HG02870 (cell line): ENCODE measurements around the gene IFNL4.
"Not testable (repeated sequence)": the region's sequence is repeated elsewhere in the genome, so short reads cannot be mapped to it uniquely, and the experiment has no call there.

Experiments
- ATAC-seq: cut with Tn5 transposase; IDR thresholded peaks from one replicate; pipeline ENCODE4 v1.9.1; 2021; ENCODE audit warnings: mild to moderate bottlenecking, moderate library complexity; ENCODE audit not compliant: unreplicated experiment

Gene IFNL4

GRCh38 chr19:39261704-39262103 lies 13.0 kb upstream of the IFNL4 start:
- ATAC-seq, result no peak

DNA sequence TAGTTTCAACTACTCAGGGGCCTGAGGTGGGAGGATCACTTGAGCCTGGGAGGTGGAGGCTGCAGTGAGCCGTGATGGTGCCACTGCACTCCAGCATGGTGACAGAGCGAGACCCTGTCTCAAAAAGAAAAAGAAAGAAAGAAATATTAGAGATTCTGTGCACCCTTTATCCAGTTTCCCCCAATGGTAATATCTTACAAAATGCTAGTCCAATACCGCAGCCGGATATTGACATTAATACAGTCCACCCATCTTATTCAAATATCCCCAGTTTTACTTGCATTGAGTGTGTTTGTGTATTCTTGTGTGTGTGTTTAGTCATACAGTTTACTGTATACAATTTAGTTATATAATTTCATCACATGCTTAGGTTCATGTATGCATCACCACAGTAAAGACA lies 8.6 kb upstream of the IFNL4 start:
- no peak for ATAC-seq

GRCh38 chr19:39254531-39255345 lies 6.1 kb upstream of the IFNL4 start:
- ATAC-seq, result no peak

GRCh38 chr19:39253374-39254149 lies 4.9 kb upstream of the IFNL4 start:
- ATAC-seq, result no peak

DNA sequence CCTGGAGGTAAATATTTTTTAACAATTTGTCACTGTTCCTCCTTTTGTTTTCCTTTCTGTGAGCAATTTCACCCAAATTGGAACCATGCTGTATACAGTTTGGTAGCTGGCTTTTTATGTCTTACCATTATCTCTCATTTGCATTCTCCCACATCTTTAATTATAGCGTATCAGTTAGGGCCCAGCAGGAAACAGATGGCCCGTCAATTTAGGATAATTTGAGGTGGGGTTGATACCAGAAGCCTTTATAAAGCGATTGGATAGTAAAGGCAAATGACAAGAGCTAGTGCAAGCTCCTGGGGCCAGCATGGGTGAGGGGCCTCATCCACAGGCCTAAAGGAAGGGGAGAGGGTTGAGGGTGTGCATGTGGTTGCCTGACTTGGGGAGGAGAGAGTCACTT lies 3.8 kb upstream of the IFNL4 start:
- no peak for ATAC-seq

GRCh38 chr19:39251846-39252245 lies 3.2 kb upstream of the IFNL4 start:
- ATAC-seq, result no peak

- no peak for ATAC-seq
Observed at GRCh38 chr19:39251081-39251480, 2.4 kb upstream of the IFNL4 start.

DNA sequence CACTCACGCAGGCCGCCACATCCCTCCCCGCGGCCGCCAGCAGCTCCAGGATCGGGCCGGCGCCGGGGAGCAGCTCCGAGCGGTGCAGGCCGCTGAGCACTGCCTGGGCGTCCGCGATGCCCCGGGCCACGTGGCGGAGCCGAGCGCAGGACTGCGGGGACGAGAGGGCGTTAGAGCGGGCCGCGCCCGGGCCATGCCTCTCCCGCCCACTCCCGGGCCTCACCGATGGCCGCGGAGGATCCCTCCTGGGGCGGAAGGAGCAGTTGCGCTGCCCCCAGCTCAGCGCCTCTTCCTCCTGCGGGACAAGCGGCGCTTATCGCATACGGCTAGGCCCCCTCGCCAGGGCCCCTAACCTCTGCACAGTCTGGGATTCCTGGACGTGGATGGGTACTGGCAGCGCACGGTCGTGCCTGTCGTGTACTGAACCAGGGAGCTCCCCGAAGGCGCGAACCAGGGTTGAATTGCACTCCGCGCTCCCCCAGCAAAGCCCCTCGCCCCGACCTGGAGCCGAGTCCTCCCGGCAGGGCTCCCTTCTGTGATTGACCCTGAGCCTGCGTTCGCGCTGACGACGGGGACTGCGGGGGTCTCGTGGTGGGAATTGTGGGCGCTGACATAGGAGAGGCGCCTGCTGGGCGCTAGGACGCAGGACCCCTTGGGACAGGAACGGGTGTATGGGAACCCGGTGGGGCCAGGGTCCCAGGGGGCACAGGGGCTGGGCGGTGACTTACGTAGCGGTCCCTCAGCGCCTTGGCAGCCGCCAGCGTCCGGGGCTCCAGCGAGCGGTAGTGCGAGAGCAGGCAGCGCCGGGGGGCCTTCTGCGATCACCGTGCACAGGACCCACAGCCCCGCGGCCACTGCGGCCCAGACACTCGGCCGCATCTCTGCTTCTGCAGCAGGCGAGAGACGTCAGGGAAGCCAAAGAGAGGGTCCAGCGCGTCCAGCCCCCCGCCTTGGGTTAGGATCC lies 673 bp downstream of the IFNL4 start:
- ATAC-seq, result no peak

DNA sequence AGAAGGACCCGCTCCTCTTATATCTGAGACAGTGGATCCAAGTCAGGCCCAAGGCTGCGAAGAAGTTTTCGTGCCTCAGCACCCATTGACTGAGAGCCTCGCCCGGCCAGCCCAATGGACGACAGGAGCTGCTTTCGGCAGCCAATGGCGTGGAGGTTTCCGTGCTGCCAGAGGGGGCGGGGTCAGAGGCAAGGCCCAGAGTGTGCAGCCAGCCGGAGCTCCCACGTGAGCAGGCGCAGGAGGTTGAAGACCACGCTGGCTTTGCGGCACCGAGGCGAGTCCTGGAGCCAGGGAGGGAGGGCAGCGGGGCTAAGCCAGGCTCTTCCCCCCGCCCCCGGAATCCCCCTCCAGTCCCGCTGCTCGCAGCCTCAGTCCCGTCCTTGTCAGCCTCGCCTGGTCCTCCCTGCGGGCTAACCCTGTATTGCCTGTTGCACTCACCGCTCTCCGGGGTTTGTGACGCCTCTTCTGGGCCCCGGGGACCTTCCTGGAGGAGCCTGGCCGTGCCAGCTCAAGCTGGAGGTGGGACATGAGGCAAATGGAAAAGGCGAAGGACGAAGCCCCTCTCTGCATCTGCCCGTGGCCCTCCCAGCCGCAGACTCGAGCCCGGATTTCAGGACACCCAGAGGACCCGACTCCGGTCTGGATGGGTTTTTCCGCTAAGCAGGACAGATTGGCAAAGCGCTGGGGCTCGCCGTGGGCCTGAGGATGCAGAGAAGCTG lies 1.5 kb downstream of the IFNL4 start:
- ATAC-seq, result no peak

DNA sequence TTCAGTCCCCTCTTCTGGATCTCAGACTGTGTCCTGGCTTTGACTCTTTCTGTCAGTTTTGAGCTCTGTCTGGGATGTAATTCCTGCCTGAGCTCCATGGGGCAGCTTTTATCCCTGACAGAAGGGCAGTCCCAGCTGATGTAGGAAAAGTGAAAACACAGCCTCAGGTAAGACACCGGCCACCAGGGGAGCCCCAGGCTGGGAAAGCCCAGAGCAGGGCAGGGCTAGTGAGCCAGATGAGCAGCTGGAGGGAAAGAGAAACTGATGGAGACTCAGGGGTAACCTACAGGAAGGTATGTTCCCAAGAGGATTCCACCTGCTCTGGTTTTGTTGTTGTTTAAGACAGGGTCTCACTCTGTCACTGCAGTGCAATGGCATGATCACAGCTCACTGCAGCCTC lies 3.5 kb downstream of the IFNL4 start:
- ATAC-seq, result not testable (repeated sequence)

- ATAC-seq, result not testable (repeated sequence)
Observed at GRCh38 chr19:39244410-39245100, 4.1 kb downstream of the IFNL4 start, which contains the start of gene IFNL3. TSS of gene IFNL3 (minus strand) at chr19:39245006. CDS start at chr19:39244967, 39 bp downstream.

- not testable (repeated sequence) for ATAC-seq
Observed at GRCh38 chr19:39243741-39244140, 4.9 kb downstream of the IFNL4 start.

GRCh38 chr19:39240421-39240820 lies 8.2 kb downstream of the IFNL4 start:
- ATAC-seq, result no peak

DNA sequence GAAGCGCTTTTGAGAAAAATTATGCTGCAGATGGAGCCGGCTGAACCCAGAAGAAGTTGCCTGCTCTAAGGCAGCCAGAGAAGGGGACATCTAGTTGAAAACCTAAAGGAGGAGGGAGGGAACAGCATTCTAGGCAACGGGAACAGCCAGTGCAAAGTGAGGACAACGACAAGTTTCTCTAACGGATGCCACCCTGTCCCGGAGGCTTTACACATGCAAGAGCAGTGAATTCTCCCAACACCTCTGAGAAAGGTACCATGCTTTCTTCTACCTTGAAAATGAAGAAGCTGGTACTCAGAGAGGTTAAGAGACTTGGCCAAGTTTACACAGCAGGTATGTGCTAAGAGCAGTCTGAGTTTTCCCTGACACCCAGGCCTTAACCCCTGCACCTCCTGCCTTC lies 9.7 kb downstream of the IFNL4 start:
- ATAC-seq, result no peak

DNA sequence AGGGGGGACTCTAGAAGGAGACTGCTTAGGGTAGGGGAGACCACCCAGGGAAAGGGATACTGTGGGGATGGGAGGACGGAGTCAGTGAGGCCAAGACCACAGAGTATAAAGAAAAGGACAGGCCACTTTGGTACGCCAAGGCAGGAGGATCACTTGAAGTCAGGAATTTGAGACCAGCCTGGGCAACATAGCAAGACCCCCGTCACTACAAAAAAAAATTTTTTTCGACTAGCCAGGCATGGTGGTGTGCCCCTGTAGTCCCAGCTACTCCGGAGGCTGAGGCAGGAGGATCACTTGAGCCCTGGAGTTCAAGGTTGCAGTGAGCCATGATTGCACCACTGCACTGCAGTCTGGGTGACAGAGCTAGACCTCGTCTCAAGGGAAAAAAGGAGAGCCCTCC lies 10.4 kb downstream of the IFNL4 start:
- no peak for ATAC-seq

DNA sequence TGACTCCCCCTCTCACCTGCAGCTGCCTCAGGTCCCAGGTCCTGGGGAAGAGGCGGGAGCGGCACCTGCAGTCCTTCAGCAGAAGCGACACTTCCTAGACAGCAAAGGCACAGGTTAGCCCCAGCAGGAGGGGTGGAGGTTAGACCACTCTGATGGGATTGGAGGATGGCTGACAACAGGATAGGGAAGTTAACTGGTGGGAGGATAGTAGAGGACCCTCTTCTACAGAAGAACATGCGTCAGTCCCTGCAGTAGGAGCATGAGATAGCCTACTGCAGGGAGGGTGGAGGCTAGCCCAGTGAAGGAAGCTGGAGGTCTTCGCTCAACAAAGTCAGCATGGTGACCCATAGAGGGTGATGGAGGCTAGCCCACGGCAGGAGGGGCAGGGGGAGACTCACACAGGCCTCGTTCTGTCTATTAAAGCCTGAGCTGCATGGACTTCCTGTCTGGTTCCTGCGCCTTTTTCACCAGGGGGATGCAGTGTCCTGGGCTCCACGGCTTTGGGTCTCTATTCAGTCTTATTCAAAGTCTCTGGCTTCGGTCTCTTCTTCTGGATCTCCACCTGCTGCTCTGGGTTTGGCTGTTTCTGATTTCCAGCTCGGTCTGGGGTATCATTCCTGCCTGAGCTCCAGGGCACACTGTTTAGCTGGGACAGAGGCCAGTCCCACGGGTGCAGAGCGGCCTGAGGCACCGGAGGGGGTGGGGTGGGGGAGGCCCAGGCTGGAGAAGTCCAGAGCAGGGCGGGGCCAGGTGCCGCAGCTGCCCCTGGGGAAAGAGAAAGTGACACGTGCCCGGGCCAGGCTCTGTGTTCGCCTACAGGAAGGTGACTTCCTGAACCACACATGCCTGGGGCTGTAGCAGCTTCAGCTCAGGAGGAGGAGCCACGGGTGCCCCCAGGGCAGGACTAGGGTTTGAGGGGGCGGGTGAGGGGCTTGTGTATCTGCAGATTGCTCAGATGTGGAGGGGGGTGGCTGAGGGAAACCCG lies 11.2 kb downstream of the IFNL4 start:
- ATAC-seq, result no peak

DNA sequence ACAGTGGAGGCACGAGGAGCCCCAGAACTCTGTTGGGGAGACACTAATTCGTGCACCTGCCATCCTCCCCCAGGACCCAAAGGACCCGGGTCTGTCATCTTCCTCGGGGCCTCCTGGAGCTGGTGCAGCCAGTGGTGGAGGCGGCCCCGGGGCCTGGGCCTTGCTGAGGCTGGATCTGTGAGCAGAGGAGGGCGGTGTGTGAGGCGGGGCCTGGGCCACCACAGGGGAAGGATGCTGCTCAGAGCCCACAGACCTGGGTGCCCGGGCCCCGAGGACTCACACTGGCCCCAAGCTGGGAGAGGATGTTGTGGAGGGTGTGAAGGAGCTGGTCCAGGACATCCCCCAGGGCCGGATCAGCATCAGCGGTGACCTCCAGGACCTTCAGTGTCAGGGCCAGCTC lies 12.1 kb downstream of the IFNL4 start:
- no peak for ATAC-seq

DNA sequence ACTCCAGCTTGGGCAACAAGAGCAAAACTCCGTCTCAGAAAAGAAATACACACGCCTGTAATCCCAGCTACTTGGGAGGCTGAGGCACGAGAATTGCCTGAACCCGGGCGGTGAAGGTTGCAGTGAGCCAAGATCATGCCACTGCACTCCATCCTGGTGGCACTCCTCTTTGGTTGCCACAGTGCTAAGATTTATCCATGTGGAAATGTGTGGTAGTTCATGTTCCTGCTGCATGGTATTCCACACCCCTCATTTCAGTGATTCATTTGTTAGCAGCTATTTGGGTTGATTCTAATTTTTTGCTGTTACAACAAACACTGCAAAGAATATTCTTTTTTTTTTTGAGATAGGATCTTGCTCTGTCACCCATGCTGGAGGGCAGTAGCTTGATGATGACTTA lies 15.9 kb downstream of the IFNL4 start:
- ATAC-seq, result no peak
